ENCODE measurements around the gene TMEM178B. TPM values are rescaled to one million over a fixed set of nuclear protein-coding genes. Genes with fewer than 3 reads are reported as not detected.

The TMEM178B gene
- total RNA-seq, 1 experiment from 2014 or later: not detected

DNA sequence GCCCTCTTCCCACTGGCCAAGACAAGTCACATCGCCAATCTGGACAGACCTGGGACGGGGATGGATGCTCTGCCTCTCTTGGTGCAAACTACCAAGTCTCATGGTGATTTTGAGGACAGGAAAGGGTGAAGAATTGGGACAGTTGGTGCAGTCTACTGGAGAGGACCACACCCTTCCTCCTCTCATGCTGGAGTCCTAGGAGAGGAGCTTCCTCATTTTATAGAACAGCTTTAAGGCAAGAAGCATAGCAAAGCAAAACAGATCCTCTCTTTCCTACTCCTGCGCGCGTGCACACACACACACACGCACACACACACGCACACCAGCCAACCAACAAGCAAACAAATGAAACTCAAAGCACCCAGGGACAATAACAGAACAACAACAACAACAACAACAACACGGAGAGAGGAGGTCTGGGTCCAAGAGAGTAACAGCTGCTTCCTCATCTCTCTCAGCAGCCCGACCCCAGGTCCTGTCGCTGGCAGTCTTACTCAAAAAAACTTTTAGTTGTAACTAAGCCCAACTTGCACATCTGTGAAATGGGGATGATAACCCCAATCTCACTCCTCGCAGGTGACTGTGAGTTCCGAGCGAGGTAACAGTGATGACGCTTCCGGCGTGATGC lies 83.4 kb downstream of the TMEM178B start:
- no peaks in the 10 kb centered on the region for H3K27me3 Mint-ChIP-seq (ENCODE audit: insufficient read depth, unreplicated experiment)
- intact Hi-C loops (cut with micrococcal nuclease): no loop called here
- H3K27ac Mint-ChIP-seq (ENCODE audit: low read depth, unreplicated experiment): no peak overlapping the region
- H3K9me3 Mint-ChIP-seq (ENCODE audit: unreplicated experiment): peaks cover 24% of the 10 kb centered on the region
- no peaks in the 10 kb centered on the region for H3K36me3 Mint-ChIP-seq (ENCODE audit: insufficient read depth, unreplicated experiment)
- POLR2A ChIA-PET: no interaction called here
- H3K4me1 Mint-ChIP-seq (ENCODE audit: insufficient read depth, unreplicated experiment): peaks cover 6% of the 10 kb centered on the region
- no peak overlapping the region for H3K4me3 Mint-ChIP-seq (ENCODE audit: unreplicated experiment)
- TF ChIP-seq, protein P1, sequence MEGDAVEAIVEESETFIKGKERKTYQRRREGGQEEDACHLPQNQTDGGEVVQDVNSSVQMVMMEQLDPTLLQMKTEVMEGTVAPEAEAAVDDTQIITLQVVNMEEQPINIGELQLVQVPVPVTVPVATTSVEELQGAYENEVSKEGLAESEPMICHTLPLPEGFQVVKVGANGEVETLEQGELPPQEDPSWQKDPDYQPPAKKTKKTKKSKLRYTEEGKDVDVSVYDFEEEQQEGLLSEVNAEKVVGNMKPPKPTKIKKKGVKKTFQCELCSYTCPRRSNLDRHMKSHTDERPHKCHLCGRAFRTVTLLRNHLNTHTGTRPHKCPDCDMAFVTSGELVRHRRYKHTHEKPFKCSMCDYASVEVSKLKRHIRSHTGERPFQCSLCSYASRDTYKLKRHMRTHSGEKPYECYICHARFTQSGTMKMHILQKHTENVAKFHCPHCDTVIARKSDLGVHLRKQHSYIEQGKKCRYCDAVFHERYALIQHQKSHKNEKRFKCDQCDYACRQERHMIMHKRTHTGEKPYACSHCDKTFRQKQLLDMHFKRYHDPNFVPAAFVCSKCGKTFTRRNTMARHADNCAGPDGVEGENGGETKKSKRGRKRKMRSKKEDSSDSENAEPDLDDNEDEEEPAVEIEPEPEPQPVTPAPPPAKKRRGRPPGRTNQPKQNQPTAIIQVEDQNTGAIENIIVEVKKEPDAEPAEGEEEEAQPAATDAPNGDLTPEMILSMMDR (IDR thresholded peaks at IDR 0.05; ENCODE audit: unreplicated experiment): no peak
- DNase-seq (ENCODE audit: unreplicated experiment): no peak
- no TSS peak for BruUV-seq (replicated peaks)
- CTCF ChIA-PET: interaction anchor here (0.7 kb wide), 2 partner anchors 100 to 158 kb away, joined by 3 to 4 read pairs; no protein-coding TSS in a partner anchor

DNA sequence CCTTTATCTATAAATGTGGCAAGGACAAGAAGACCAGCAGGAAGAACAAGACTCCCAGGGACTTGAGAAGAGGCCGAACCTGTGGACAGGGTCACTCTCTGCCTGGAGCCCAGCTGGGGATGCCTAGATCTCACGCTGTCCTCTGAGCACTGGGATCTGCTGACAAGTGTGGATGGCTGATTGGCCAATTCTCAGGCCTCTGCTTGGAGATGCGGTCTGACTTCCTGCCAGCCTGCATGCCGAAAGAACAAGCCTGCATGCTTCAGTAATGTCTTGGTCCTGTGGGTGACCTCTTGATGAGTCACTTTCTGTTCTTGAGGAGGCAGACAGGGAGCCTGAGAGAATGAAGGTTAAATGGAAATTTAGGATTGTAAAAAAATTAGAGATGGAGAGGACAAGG lies 84.7 kb downstream of the TMEM178B start:
- Mint-ChIP-seq H3K4me3 (ENCODE audit: unreplicated experiment) (no peak overlapping the region), H3K9me3 (ENCODE audit: unreplicated experiment) (peaks cover 24% of the 10 kb centered on the region), H3K36me3 (ENCODE audit: insufficient read depth, unreplicated experiment) (no peaks in the 10 kb centered on the region), H3K27me3 (ENCODE audit: insufficient read depth, unreplicated experiment) (no peaks in the 10 kb centered on the region), H3K4me1 (ENCODE audit: insufficient read depth, unreplicated experiment) (peaks cover 6% of the 10 kb centered on the region), H3K27ac (ENCODE audit: low read depth, unreplicated experiment) (no peak overlapping the region)
- no TSS peak for BruUV-seq (replicated peaks)
- ChIA-PET POLR2A (no interaction called here), CTCF (interaction anchor here (0.7 kb wide), 1 partner anchor 104 kb away, joined by 3 read pairs; no protein-coding TSS in a partner anchor)
- intact Hi-C loops (cut with micrococcal nuclease): no loop called here
- TF ChIP-seq, protein P1 (IDR thresholded peaks at IDR 0.05; ENCODE audit: unreplicated experiment): no peak
- peak; percentile 90 for DNase-seq (ENCODE audit: unreplicated experiment)

DNA sequence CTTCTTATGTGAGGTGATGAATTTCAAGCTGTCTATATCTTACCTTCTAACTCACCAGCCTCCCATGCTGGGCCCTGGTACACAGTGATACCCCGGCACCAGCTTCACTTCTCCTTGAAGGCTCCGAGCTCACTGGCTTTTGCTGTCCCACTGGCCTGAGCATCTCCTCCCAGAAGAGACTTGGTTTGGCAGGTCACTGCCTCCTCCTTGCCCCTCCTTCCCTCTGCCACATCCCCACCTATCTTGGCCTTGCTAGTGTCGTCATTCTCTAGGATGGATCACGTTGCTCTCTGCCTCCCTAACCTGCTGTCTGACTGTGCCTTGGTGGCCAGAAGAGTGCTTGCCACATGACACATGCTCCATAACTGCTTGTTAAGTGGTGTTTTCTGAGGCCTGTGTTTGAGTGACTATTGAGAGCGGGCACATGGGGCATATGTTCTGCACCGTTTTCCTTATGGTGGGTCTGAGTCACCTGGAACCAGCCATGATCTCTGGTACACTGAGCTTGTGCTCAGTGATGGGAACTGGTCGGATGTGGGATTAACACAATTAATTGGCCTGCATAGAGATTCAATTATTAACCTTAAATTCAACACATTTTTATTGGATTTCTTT lies 86.5 kb downstream of the TMEM178B start:
- H3K27me3 Mint-ChIP-seq (ENCODE audit: insufficient read depth, unreplicated experiment): no peaks in the 10 kb centered on the region
- H3K4me1 Mint-ChIP-seq (ENCODE audit: insufficient read depth, unreplicated experiment): peaks cover 6% of the 10 kb centered on the region
- H3K4me3 Mint-ChIP-seq (ENCODE audit: unreplicated experiment): no peak overlapping the region
- peaks cover 24% of the 10 kb centered on the region for H3K9me3 Mint-ChIP-seq (ENCODE audit: unreplicated experiment)
- TF ChIP-seq, protein P1 (IDR thresholded peaks at IDR 0.05; ENCODE audit: unreplicated experiment): no peak
- H3K27ac Mint-ChIP-seq (ENCODE audit: low read depth, unreplicated experiment): no peak overlapping the region
- intact Hi-C loops (cut with micrococcal nuclease): no loop called here
- no peaks in the 10 kb centered on the region for H3K36me3 Mint-ChIP-seq (ENCODE audit: insufficient read depth, unreplicated experiment)
- no TSS peak for BruUV-seq (replicated peaks)
- CTCF ChIA-PET: interaction anchor here (0.5 kb wide), 2 partner anchors 21 to 1317 kb away, joined by 3 to 4 read pairs; no protein-coding TSS in a partner anchor
- POLR2A ChIA-PET: no interaction called here
- DNase-seq (ENCODE audit: unreplicated experiment): no peak

DNA sequence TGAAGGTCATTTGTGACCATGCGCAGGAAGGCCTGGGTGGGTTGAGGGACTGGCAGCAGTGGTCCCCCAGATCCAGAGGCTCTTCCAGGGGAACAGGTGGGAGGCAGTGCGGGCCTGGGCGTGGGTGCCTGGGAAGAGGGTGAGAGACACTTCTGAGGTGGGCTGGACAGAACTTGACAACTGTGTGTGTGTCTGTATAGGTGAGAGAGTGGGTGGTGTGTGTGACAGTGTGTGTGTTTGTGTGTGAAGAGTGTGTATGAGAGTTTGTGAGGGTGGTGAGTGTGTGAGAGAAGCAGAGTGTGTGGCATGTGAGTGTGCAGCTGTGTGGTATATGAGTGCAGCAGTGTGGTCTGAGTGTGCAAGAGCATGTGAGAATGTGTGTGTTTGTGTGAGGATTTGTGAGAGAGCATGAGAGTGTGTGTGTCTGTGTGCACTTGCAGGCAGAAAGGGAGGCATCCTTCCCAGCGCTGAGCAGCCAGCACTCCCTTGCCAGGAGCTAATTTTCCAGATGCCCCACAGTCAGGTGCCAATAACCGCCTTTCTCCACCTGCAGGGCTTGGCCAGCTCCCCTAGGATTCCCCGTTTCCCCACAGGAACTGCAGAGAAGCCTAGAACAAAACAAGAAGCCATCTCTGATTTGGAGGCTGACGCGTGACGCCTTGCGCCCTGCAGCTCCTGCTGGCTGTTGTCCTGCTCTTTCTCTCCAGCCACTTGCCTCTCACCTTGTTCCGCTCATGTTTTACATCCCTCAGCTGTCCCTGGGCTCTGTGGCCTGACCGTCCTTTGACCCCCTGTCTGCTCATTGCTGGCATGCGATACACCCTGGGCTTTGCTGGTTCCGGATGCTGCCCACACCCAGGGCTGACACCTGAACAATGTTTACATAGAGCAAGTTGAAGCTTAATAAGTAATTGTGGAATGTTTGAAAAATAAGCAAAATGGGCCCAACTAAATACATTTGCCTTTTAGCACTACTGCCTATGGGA lies 88.0 kb downstream of the TMEM178B start:
- no TSS peak for BruUV-seq (replicated peaks)
- no peak overlapping the region for H3K27ac Mint-ChIP-seq (ENCODE audit: low read depth, unreplicated experiment)
- H3K9me3 Mint-ChIP-seq (ENCODE audit: unreplicated experiment): peaks cover 24% of the 10 kb centered on the region
- no peaks in the 10 kb centered on the region for H3K36me3 Mint-ChIP-seq (ENCODE audit: insufficient read depth, unreplicated experiment)
- H3K27me3 Mint-ChIP-seq (ENCODE audit: insufficient read depth, unreplicated experiment): no peaks in the 10 kb centered on the region
- POLR2A ChIA-PET: no interaction called here
- DNase-seq (ENCODE audit: unreplicated experiment): no peak
- H3K4me1 Mint-ChIP-seq (ENCODE audit: insufficient read depth, unreplicated experiment): peaks cover 6% of the 10 kb centered on the region
- H3K4me3 Mint-ChIP-seq (ENCODE audit: unreplicated experiment): no peak overlapping the region
- intact Hi-C loops (cut with micrococcal nuclease): no loop called here
- CTCF ChIA-PET: no interaction called here
- TF ChIP-seq, protein P1 (IDR thresholded peaks at IDR 0.05; ENCODE audit: unreplicated experiment): no peak
